H1 (cell line): Measurements from ENCODE around the gene UPF3A. TPM values are rescaled to one million over a fixed set of nuclear protein-coding genes. Genes with fewer than 3 reads are reported as not detected.

Source experiments
- CTCF ChIA-PET: fragments of 300-600 bp; sonication (Branson Sonifier 250); formaldehyde crosslinking; loops from one replicate; lab custom pipeline; 2021; ENCODE audit not compliant: partially characterized antibody; lab: Charles Lee
- POLR2A ChIA-PET: fragments of 300-600 bp; sonication (Branson Sonifier 250); formaldehyde crosslinking; loops from one replicate; lab custom pipeline; 2021; ENCODE audit warnings: inconsistent platforms; ENCODE audit not compliant: partially characterized antibody; lab: Charles Lee
- DNase-seq, 2 experiments: peaks; one replicate each; pipeline versions ENCODE4 v3.0.0 to v3.0.0-alpha.2; 2010 to 2022; ENCODE audit warnings: low spot score in 2 of 2, low read depth in 1 of 2, mixed read lengths in 1 of 2
- FAIRE-seq: peaks from 2 replicates; lab custom pipeline; 2011; peaks lifted over from hg19 to GRCh38; lab: Jason Lieb, UNC
- H2AFZ ChIP-seq: 2 replicates; pipeline ENCODE4 v1.8.1; 2012; ENCODE audit warnings: low read length, inconsistent platforms
- H2AK5ac ChIP-seq: 2 replicates; pipeline ENCODE4 v1.6.1; 2013; ENCODE audit warnings: low read depth, low read length
- H2BK120ac ChIP-seq: replicated peaks from 2 replicates; pipeline ENCODE3; 2013; ENCODE audit warnings: low read depth, low read length, inconsistent platforms
- H2BK12ac ChIP-seq: 2 replicates; pipeline ENCODE4 v1.6.1; 2013; ENCODE audit warnings: low read depth, low read length
- H2BK15ac ChIP-seq: 2 replicates; pipeline ENCODE4 v1.6.1; 2013; ENCODE audit warnings: low read length
- H2BK20ac ChIP-seq: 2 replicates; pipeline ENCODE4 v1.6.1; 2013; ENCODE audit warnings: low read length
- H2BK5ac ChIP-seq: 2 replicates; pipeline ENCODE4 v1.6.1; 2013; ENCODE audit warnings: low read depth, low read length
- H3K14ac ChIP-seq: 2 replicates; pipeline ENCODE4 v1.6.1; 2013; ENCODE audit warnings: inconsistent platforms; ENCODE audit not compliant: insufficient read length
- H3K18ac ChIP-seq: 2 replicates; pipeline ENCODE4 v1.6.1; 2013; ENCODE audit warnings: low read length; ENCODE audit errors: extremely low read depth
- H3K23ac ChIP-seq: 2 replicates; pipeline ENCODE4 v1.6.1; 2013; ENCODE audit warnings: inconsistent platforms; ENCODE audit not compliant: insufficient read length
- H3K23me2 ChIP-seq: 2 replicates; pipeline ENCODE4 v1.6.1; 2013; ENCODE audit warnings: low read depth, low read length
- H3K27ac ChIP-seq: 2 replicates; pipeline ENCODE4 v1.6.1; 2011; ENCODE audit warnings: low read depth, low read length, inconsistent platforms
- H3K27me3 ChIP-seq, 4 experiments: replicated peaks in 1 of 4; 1 replicate in 1 of 4; 2 replicates in 3 of 4; pipeline versions ENCODE4 v1.6.1 to v1.8.1; 2011 to 2013; ENCODE audit warnings: low read length in 3 of 4, mild to moderate bottlenecking in 3 of 4, inconsistent platforms in 2 of 4, mixed read lengths in 2 of 4, moderate library complexity in 1 of 4; ENCODE audit not compliant: control insufficient read depth in 3 of 4, insufficient read depth in 3 of 4; ENCODE audit errors: extremely low read depth in 1 of 4
- H3K36me3 ChIP-seq, 4 experiments: 2 replicates each; pipeline versions ENCODE4 v1.6.1 to v1.8.1; 2011 to 2013; ENCODE audit warnings: mild to moderate bottlenecking in 4 of 4, low read length in 3 of 4, moderate library complexity in 2 of 4, control low read depth in 1 of 4, inconsistent platforms in 1 of 4; ENCODE audit not compliant: insufficient read depth in 4 of 4, control insufficient read depth in 2 of 4
- H3K4ac ChIP-seq: replicated peaks from 2 replicates; pipeline ENCODE3; 2013; ENCODE audit warnings: low read length, low read depth, mixed read lengths, inconsistent platforms; ENCODE audit not compliant: insufficient read length
- H3K4me1 ChIP-seq, 4 experiments: replicated peaks in 1 of 4; 1 replicate in 1 of 4; 2 replicates in 3 of 4; pipeline versions ENCODE4 v1.6.1 to v1.8.1; 2011 to 2013; ENCODE audit warnings: low read length in 3 of 4, inconsistent platforms in 2 of 4, mixed read lengths in 1 of 4; ENCODE audit not compliant: insufficient read depth in 4 of 4, control insufficient read depth in 3 of 4
- H3K4me2 ChIP-seq, 2 experiments: 2 replicates each; pipeline versions ENCODE4 v1.6.1 to v1.8.1; 2011 to 2013; ENCODE audit warnings: low read depth in 2 of 2, low read length in 2 of 2, control low read depth in 1 of 2, inconsistent platforms in 1 of 2, mild to moderate bottlenecking in 1 of 2; ENCODE audit not compliant: insufficient read depth in 1 of 2
- H3K4me3 ChIP-seq, 4 experiments: fragments of 200-600, 300-600 bp in 1 of 4; sonication (generic), shearing (Covaris generic), sonication (Bioruptor Twin) in 1 of 4; 2 replicates each; pipeline versions ENCODE4 v1.5.1 to v1.8.1; 2011 to 2016; ENCODE audit warnings: low read length in 4 of 4, low read depth in 3 of 4, control low read depth in 2 of 4, inconsistent platforms in 2 of 4, mild to moderate bottlenecking in 2 of 4, mixed read lengths in 1 of 4, moderate library complexity in 1 of 4; ENCODE audit not compliant: insufficient read depth in 2 of 4; ENCODE audit errors: extremely low read depth in 1 of 4
- H3K56ac ChIP-seq: replicated peaks from 2 replicates; pipeline ENCODE3; 2013; ENCODE audit warnings: low read depth, mild to moderate bottlenecking, mixed read lengths, low read length, inconsistent platforms; ENCODE audit not compliant: insufficient read length
- H3K79me1 ChIP-seq: 2 replicates; pipeline ENCODE4 v1.6.1; 2013; ENCODE audit warnings: low read depth, low read length, control low read depth
- H3K79me2 ChIP-seq, 2 experiments: 2 replicates each; pipeline versions ENCODE4 v1.6.1 to v1.8.1; 2012 to 2013; ENCODE audit warnings: low read length in 2 of 2, mild to moderate bottlenecking in 2 of 2, inconsistent platforms in 1 of 2; ENCODE audit not compliant: insufficient read depth in 2 of 2, control insufficient read depth in 1 of 2
- H3K9ac ChIP-seq, 4 experiments: replicated peaks in 1 of 4; 1 replicate in 1 of 4; 2 replicates in 3 of 4; pipeline versions ENCODE4 v1.6.1 to v1.8.1; 2011 to 2013; ENCODE audit warnings: low read depth in 3 of 4, low read length in 3 of 4, control low read depth in 2 of 4, mild to moderate bottlenecking in 2 of 4, moderate library complexity in 2 of 4, inconsistent platforms in 1 of 4; ENCODE audit errors: extremely low read depth in 1 of 4
- H3K9me3 ChIP-seq, 2 experiments: 2 replicates each; pipeline versions ENCODE4 v1.6.1 to v1.8.1; 2012 to 2013; ENCODE audit warnings: mild to moderate bottlenecking in 2 of 2, moderate library complexity in 2 of 2, control low read depth in 1 of 2, inconsistent platforms in 1 of 2, low read depth in 1 of 2, low read length in 1 of 2, mixed read lengths in 1 of 2; ENCODE audit not compliant: insufficient read depth in 2 of 2
- H4K20me1 ChIP-seq, 2 experiments: replicated peaks in 1 of 2; 2 replicates each; pipeline versions ENCODE3 to v1.8.1; 2011 to 2013; ENCODE audit warnings: inconsistent platforms in 2 of 2, low read length in 2 of 2, mild to moderate bottlenecking in 1 of 2; ENCODE audit not compliant: insufficient read depth in 2 of 2, control insufficient read depth in 1 of 2
- H4K5ac ChIP-seq: 2 replicates; pipeline ENCODE4 v1.6.1; 2013; ENCODE audit warnings: low read length, low read depth, mixed read lengths, inconsistent platforms; ENCODE audit not compliant: insufficient read length
- H4K8ac ChIP-seq: 2 replicates; pipeline ENCODE4 v1.8.0; 2013; ENCODE audit warnings: mild to moderate bottlenecking, moderate library complexity, low read length, inconsistent platforms; ENCODE audit not compliant: insufficient read depth; ENCODE audit errors: extremely low read depth
- H4K91ac ChIP-seq: replicated peaks from 2 replicates; pipeline ENCODE3; 2013; ENCODE audit warnings: low read length, mixed read lengths, inconsistent platforms; ENCODE audit not compliant: insufficient read length
- BACH1 ChIP-seq: IDR thresholded peaks from 2 replicates; pipeline ENCODE4 v1.6.1; 2012; ENCODE audit warnings: low read length, improper control_type of control experiment
- BRCA1 ChIP-seq: IDR thresholded peaks from 2 replicates; pipeline ENCODE4 v1.6.1; 2012; ENCODE audit warnings: low read depth, low read length, improper control_type of control experiment
- CREB1 ChIP-seq: IDR thresholded peaks from 2 replicates; pipeline ENCODE4 v1.6.1; 2012; ENCODE audit warnings: inconsistent platforms
- E2F6 ChIP-seq: IDR thresholded peaks from 2 replicates; pipeline ENCODE4 v1.6.1; 2012; ENCODE audit warnings: inconsistent platforms
- EGR1 ChIP-seq: IDR thresholded peaks from 2 replicates; pipeline ENCODE4 v1.6.1; 2011; ENCODE audit warnings: low read depth, low read length, borderline replicate concordance
- GABPA ChIP-seq: IDR thresholded peaks from 2 replicates; pipeline ENCODE4 v1.6.1; 2011; ENCODE audit warnings: mild to moderate bottlenecking, low read length, moderate library complexity, borderline replicate concordance; ENCODE audit not compliant: insufficient read depth
- HDAC6 ChIP-seq: IDR thresholded peaks from one replicate; pipeline ENCODE4 v1.7.1; 2012; ENCODE audit warnings: low read depth, mild to moderate bottlenecking, inconsistent platforms, low read length, moderate library complexity
- JUND ChIP-seq: IDR thresholded peaks from 2 replicates; pipeline ENCODE4 v1.6.1; 2011; ENCODE audit warnings: mild to moderate bottlenecking, improper control_type of control experiment, low read length
- NANOG ChIP-seq: IDR thresholded peaks from 2 replicates; pipeline ENCODE4 v1.6.1; 2011; ENCODE audit warnings: low read length, low read depth, mild to moderate bottlenecking, inconsistent platforms; ENCODE audit not compliant: insufficient read depth, poor library complexity, severe bottlenecking
- PHF8 ChIP-seq: fragments of 200-600 bp; sonication (generic); conservative IDR thresholded peaks from 2 replicates; pipeline ENCODE4 v1.7.1; 2012; ENCODE audit warnings: low read depth, mild to moderate bottlenecking, inconsistent platforms, low read length, moderate library complexity
- POLR2A ChIP-seq, 2 experiments: IDR thresholded peaks; 1 replicate in 1 of 2; 2 replicates in 1 of 2; pipeline ENCODE4 v1.6.1; 2011; ENCODE audit warnings: low read depth in 2 of 2, low read length in 2 of 2, mild to moderate bottlenecking in 2 of 2; ENCODE audit errors: control extremely low read depth in 1 of 2
- POLR2AphosphoS5 ChIP-seq: IDR thresholded peaks from 2 replicates; pipeline ENCODE4 v1.6.1; 2011; ENCODE audit warnings: low read depth, low read length
- RNF2 ChIP-seq: fragments of 200-900, 300-1000 bp; sonication (generic); IDR thresholded peaks from 2 replicates; pipeline ENCODE4 v1.7.1; 2016; ENCODE audit warnings: borderline replicate concordance, low read depth, mild to moderate bottlenecking, antibody characterized with exemption, low read length; ENCODE audit not compliant: poor library complexity, severe bottlenecking; ENCODE audit errors: missing control alignments
- SP1 ChIP-seq: IDR thresholded peaks from 2 replicates; pipeline ENCODE4 v1.6.1; 2011; ENCODE audit warnings: low read depth, low read length
- SP4 ChIP-seq: IDR thresholded peaks from 2 replicates; pipeline ENCODE4 v1.6.1; 2012; ENCODE audit warnings: low read length, inconsistent platforms
- TCF12 ChIP-seq: IDR thresholded peaks from 2 replicates; pipeline ENCODE4 v1.6.1; 2011; ENCODE audit warnings: low read depth, mild to moderate bottlenecking, low read length
- polyA plus RNA-seq, 7 experiments: library from polyadenylated mRNA; depleted of rRNA in 3 of 7; stranded (reverse) in 5 of 7; unstranded in 2 of 7; fragments of >200 nt in 5 of 7; fragments of 200-250 nt in 2 of 7; gene quantifications; 1 replicate in 5 of 7; 2 replicates in 1 of 7; 4 replicates in 1 of 7; pipeline versions ENCODE4 v1.2.1 to v1.2.3, GENCODE V29; 2011 to 2013; ENCODE audit warnings: missing spikeins in 2 of 7, mixed read lengths in 2 of 7
- total RNA-seq: library from RNA; stranded (reverse); fragmentation: NEBNext Ultra II Directional; extraction: Animal tissue kit (Norgen Biotek cat#: 25700); gene quantifications from 2 replicates; pipeline ENCODE4 v1.2.1, GENCODE V29; 2021

Gene UPF3A
- total and polyA plus RNA-seq, 2 of the 8 experiments (the other 6 are each of a cell fraction or from before 2014, with no cell fraction given), result 47.1 to 58.2 TPM

GRCh38 chr13:114320065-114320464 lies 38.7 kb downstream of the UPF3A start:
- POLR2A ChIA-PET, result interaction anchor here (0.9 to 7.8 kb wide), 4 partner anchors 7 to 365 kb away, joined by 3 to 51 read pairs (median 4); partner anchors contain the start of gene UPF3A
- Histone ChIP-seq H3K9ac (no peak overlapping the region), H3K23me2 (no peaks in the 10 kb centered on the region), H2BK12ac (no peak overlapping the region), H2AK5ac (no peak overlapping the region), H4K5ac (no peak overlapping the region), H3K23ac (no peak overlapping the region), H4K20me1 (peaks cover 1 to 9% of the 10 kb centered on the region in 2 experiments), H2BK120ac (no peak overlapping the region), H3K4me1 (0 out of 7 replicates have a peak, but pooled peaks cover 0 to 3% (median 0%) of the 10 kb centered on the region in 4 experiments), H2BK20ac (no peak overlapping the region), H3K4me2 (no peak overlapping the region), H3K4me3 (no peak overlapping the region), H2AFZ (no peak overlapping the region), H3K18ac (no peak overlapping the region), H2BK15ac (no peak overlapping the region), H2BK5ac (no peak overlapping the region), H3K79me1 (peaks cover 2% of the 10 kb centered on the region; the same call in 1 of the 2 replicates), H3K36me3 (peaks cover 16 to 50% (median 33%) of the 10 kb centered on the region in 4 experiments), H3K27me3 (no peaks in the 10 kb centered on the region), H3K14ac (no peak overlapping the region), H3K27ac (no peak overlapping the region), H3K9me3 (no peaks in the 10 kb centered on the region), H3K56ac (no peak overlapping the region), H4K91ac (no peak overlapping the region), H3K79me2 (peaks cover 10 to 54% of the 10 kb centered on the region in 2 experiments), H4K8ac (no peak overlapping the region), H3K4ac (no peak overlapping the region)
- TF ChIP-seq CREB1 (no peak), SP1 (no peak), TCF12 (no peak), E2F6 (no peak), EGR1 (no peak), POLR2A (IDR thresholded peaks at IDR 0.05; ENCODE audit: control extremely low read depth in 1 of 2, low read depth in 2 of 2, low read length in 2 of 2) (no peak), HDAC6 (no peak), BRCA1 (no peak), SP4 (no peak), BACH1 (no peak), GABPA (no peak), JUND (no peak), PHF8 (no peak), NANOG (no peak), POLR2AphosphoS5 (no peak), RNF2 (no peak)
- CTCF ChIA-PET, result interaction anchor here (0.8 to 4.9 kb wide), 6 partner anchors 8 to 25 kb away, joined by 3 to 17 read pairs (median 4); no protein-coding TSS in a partner anchor
- no peak for FAIRE-seq
- DNase-seq, result no peak
